ENCODE data around the gene INMT.

Gene INMT

GRCh38 chr7:30790356-30790755, 38.4 kb downstream of the INMT start:
- no peak for DNase-seq

GRCh38 chr7:30791114-30791513, 39.2 kb downstream of the INMT start:
- no peak for DNase-seq

GRCh38 chr7:30795161-30795948, 43.4 kb downstream of the INMT start:
- DNase-seq: no peak

DNA sequence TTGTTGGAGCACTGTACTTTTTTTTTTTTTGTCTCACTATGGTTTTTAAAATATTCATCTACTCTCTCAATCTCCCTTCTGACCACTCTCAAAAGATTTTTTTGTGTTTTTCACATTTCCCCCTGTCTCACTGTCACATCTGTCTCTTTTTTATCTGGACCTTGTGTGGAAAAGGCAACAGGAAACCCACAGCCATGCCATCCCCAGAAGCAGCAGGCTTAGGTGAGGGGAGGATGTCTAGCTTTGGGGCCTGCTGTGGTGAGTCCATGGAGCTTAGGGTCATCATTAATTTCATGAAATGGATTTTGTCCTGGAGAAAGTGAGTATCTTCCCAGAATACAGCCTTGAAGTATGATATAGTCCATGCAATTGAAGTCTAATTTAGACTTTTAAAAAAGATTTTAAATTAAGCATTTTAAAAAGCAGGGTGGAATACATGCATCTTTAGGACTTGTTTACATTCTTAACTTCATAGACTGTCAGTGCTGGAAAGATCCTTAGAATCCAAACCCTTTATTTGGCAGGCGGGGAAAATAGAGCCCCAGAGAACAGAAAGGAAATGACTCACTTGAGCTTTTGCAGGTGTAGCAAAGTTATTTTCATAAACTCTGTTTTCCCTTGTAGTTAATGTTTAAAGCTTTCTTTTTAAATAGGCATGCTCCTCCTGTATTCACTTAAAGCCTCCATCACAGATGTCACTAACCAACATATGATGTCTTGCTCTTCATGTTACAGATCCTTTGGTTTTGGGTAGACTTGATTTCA, 44.4 kb downstream of the INMT start:
- DNase-seq: no peak

GRCh38 chr7:30797176-30798040, 45.5 kb downstream of the INMT start:
- DNase-seq: no peak

DNA sequence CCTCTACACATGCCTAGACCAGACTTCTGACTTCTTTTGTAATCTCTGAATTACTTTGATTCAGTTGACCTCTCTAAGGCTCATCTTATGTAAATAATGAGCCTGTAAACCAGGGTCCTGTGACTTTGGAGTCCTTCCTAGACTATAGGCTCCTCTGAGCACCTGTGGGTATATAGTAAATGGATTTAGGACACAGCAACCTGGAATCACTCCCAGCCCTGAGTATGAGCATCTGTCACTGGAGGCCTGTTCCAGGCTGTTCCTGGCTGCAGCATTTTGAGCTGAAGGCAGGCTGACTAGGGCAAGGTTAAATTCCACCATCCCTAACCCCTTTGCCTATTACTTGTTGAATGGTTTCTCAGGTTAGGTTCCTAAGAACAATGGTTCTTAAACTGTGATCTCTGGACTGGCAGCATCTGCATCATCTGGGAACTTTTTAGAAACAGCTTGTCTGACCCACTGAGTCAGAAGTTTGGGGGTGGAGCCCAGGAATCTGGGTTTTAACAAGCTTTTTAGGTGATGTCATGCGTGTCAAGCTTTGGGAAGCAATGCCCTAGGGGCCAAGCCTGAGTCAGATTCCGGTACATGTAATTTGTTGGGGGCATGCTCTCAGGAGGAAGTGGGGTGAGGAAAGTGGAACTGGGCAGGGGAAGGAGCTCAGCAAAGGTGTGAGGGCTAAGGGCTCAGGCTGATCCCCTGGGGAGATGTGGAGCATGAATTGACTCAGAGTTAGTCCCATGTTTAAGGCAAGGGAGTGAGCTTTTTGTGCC, 47.5 kb downstream of the INMT start:
- no peak for DNase-seq

DNA sequence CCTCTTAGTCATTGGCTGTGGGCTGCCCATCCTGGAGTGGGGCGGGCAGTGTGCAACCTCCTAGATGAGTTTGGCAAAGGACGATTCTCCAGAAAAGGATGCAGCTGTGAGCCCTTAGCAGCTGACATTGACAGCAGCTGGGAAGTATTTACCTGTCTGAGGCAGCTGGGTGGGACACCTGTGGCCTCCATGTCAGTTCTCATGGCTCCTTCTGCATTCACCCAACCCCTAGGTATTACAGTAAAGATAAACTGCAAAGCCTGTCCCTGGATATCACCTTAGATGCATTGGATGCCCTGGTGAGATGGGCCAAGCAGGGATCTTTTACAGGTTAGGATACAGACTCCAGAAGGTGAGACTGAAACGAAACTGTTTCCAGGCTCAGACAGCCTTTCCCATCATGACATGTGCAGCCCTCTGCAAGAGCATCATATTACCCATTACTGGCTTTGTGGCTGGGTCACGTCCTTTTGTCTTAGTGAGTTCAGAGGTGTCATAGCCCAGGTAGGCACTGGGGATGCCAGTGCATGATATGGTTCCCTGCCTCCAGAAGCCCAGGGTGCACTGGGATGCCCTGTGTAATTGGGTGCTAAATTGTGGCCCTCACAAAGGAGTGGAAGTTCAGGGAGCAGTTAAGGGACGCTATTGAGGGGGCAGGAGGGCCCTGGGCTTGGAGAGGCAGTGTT, 48.2 kb downstream of the INMT start:
- DNase-seq: no peak

- peak in 1 of 2 donors; percentile 24 for DNase-seq
Measured at GRCh38 chr7:30800785-30801252, 48.9 kb downstream of the INMT start.

DNA sequence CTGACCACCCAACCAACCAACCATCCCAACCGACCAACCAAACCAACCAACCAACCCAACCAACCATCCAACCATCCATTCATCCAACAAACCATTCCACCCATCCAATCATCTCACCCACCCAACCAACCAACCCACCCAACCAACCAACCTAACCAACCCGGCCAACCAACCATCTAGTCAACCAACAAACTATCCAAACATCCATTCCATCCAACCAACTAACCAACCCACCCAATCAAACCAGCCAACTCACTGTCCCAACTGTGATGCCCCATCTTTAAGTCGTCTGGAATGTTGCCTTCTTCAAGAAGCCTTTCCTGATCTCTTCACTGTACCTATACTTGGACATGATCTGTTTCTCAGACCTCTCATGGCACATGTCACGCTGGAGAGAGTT, 50.9 kb downstream of the INMT start:
- DNase-seq: no peak

- no peak for DNase-seq
Measured at GRCh38 chr7:30804078-30804661, 52.2 kb downstream of the INMT start.

DNA sequence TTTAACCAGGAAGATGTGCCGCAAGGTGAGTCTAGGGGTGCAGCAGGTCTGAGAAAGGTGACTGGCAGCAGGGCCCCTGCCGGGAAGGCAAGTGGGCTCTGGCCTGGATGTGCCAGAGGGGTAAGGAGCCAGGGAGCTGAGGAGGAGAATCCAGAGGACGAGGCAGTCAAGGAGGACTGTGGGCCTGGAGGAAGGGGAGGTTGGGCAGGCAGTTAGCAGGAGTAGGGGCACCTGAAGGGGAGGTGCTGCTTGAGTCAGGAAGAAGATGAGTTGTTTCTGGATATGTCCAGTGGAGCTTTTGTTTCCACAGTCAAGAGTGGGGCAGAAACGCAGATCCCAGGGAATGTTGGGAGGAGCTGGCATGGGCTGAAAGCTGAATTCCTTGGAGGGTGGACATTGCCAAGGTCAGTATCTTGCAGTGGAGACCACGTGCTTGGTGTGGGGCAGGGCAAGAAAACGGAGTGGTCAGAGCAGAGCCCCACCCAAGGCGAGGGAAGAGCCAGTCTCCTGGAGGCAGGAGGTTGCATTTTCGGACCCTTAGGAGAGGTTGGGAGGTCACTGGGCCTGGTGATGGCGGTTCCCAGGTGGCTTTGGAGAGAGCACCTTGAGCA, 53.3 kb downstream of the INMT start:
- DNase-seq: no peak

- DNase-seq: no peak
Measured at GRCh38 chr7:30805931-30806330, 54.0 kb downstream of the INMT start.
